ENCODE measurements around the gene MED16. TPM values are rescaled to one million over a fixed set of nuclear protein-coding genes. Genes with fewer than 3 reads are reported as not detected.

MED16 gene
- total and polyA plus RNA-seq, 2 of the 4 experiments (the other 2 are of a cell fraction) = 8.1 to 40.2 TPM

GRCh38 chr19:829129-829758 lies 63.7 kb downstream of the MED16 start:
- dilution Hi-C loops (cut with HindIII; ENCODE audit: low sequenced_read_pairs, unreplicated experiment) (no loop called here), intact Hi-C loops (cut with micrococcal nuclease) (no loop called here), in situ Hi-C loops (cut with MboI; ENCODE audit: low sequenced_read_pairs) (no loop called here)
- ChIA-PET POLR2A (ENCODE audit: unreplicated experiment) (no interaction called here), CTCF (no interaction called here)
- Histone ChIP-seq H2BK120ac (ENCODE audit: low read depth, low read length) (no peak overlapping the region), H2BK20ac (ENCODE audit: low read depth, low read length) (no peak overlapping the region), H3K4me1 (ENCODE audit: control insufficient read depth, insufficient read depth, low read length) (no peaks in the 10 kb centered on the region), H3K56ac (ENCODE audit: extremely low read depth, insufficient read depth, low read length) (no peak overlapping the region), H2AFZ (replicated peaks; ENCODE audit: low read length, poor library complexity) (peak overlapping the region; percentile 43), H3K27ac (ENCODE audit: insufficient read depth, low read length) (no peak overlapping the region), H3K4ac (ENCODE audit: low read depth, low read length) (no peak overlapping the region), H2AK5ac (ENCODE audit: low read depth, low read length) (peak overlapping the region; percentile 15; the same call in 1 of the 2 replicates), H3K4me3 (ENCODE audit: insufficient read depth, low read depth, low read length) (no peak overlapping the region), H3K18ac (ENCODE audit: low read depth, low read length) (no peak overlapping the region), H2AK9ac (replicated peaks; ENCODE audit: low read depth, low read length, poor library complexity) (no peak overlapping the region), H3K9ac (ENCODE audit: low read depth, low read length) (no peak overlapping the region), H3K27me3 (ENCODE audit: control insufficient read depth, insufficient read depth, low read length) (no peaks in the 10 kb centered on the region), H3K36me3 (ENCODE audit: control insufficient read depth, insufficient read depth, low read length) (no peaks in the 10 kb centered on the region), H4K20me1 (ENCODE audit: insufficient read depth, low read length) (no peaks in the 10 kb centered on the region), H3K9me3 (ENCODE audit: control insufficient read depth, insufficient read depth, low read length) (no peaks in the 10 kb centered on the region), H3K9me1 (ENCODE audit: insufficient read depth, low read length) (no peaks in the 10 kb centered on the region), H4K8ac (ENCODE audit: low read depth in 2 of 2, low read length in 2 of 2) (no peak overlapping the region), H4K91ac (ENCODE audit: insufficient read depth, low read depth, low read length) (no peak overlapping the region), H3K14ac (replicated peaks; ENCODE audit: low read depth, low read length) (no peak overlapping the region), H3K79me1 (ENCODE audit: low read depth in 1 of 2, low read length in 2 of 2) (no peaks in the 10 kb centered on the region), H3K4me2 (ENCODE audit: low read depth, low read length) (no peak overlapping the region), H3K23ac (ENCODE audit: low read depth, low read length) (no peak overlapping the region), H2BK15ac (ENCODE audit: low read depth, low read length) (no peak overlapping the region), H4K5ac (ENCODE audit: low read depth, low read length) (no peak overlapping the region), H2BK5ac (ENCODE audit: low read depth, low read length, poor library complexity, severe bottlenecking) (no peak overlapping the region)
- BruUV-seq (replicated peaks) = no TSS peak
- WGBS, 2 experiments (ENCODE audit: extremely low coverage in 2 of 2, insufficient read length in 1 of 2) = 33% methylated on average over 1 of the region's 18 CpGs; no CpG with 5 or more reads in 1 of the 2 experiments
- DNase-seq = no peak
- no peak for ATAC-seq (ENCODE audit: low read depth)
- TF ChIP-seq MAFK (IDR thresholded peaks at IDR 0.05; ENCODE audit: low read depth, low read length) (no peak), USF2 (IDR thresholded peaks at IDR 0.05; ENCODE audit: low read depth, low read length) (no peak), CEBPB (IDR thresholded peaks at IDR 0.05; ENCODE audit: low read depth, low read length) (no peak), RAD21 (IDR thresholded peaks at IDR 0.05; ENCODE audit: low read length) (no peak), BHLHE40 (IDR thresholded peaks at IDR 0.05; ENCODE audit: low read depth, low read length) (no peak), MAZ (IDR thresholded peaks at IDR 0.05; ENCODE audit: borderline replicate concordance, low read depth, low read length) (no peak), MXI1 (IDR thresholded peaks at IDR 0.05; ENCODE audit: borderline replicate concordance, low read depth, low read length) (no peak), RFX5 (IDR thresholded peaks at IDR 0.05; ENCODE audit: low read depth, low read length) (no peak), NFE2L2 (IDR thresholded peaks at IDR 0.05; ENCODE audit: low read depth, low read length) (no peak), ELK1 (IDR thresholded peaks at IDR 0.05; ENCODE audit: borderline replicate concordance, low read depth, low read length) (no peak), POLR2A (IDR thresholded peaks at IDR 0.05; ENCODE audit: low read depth, low read length) (no peak)

Data from IMR-90 (cell line).